Skeletal muscle satellite cell (primary cell): ENCODE data around the gene TTC39C. TPM values are rescaled to one million over a fixed set of nuclear protein-coding genes. Genes with fewer than 3 reads are reported as not detected.

ENCODE experiments used
- H3K27me3 ChIP-seq: 2 replicates; pipeline ENCODE4 v1.7.0; 2013; ENCODE audit warnings: low read length; ENCODE audit not compliant: control insufficient read depth, insufficient read depth
- H3K36me3 ChIP-seq: 2 replicates; pipeline ENCODE4 v1.7.0; 2013; ENCODE audit warnings: mild to moderate bottlenecking, control low read depth, low read length; ENCODE audit not compliant: insufficient read depth
- H3K4me1 ChIP-seq: 2 replicates; pipeline ENCODE4 v1.7.0; 2013; ENCODE audit warnings: low read length; ENCODE audit not compliant: control insufficient read depth, insufficient read depth
- H3K4me2 ChIP-seq: 2 replicates; pipeline ENCODE4 v1.7.0; 2013; ENCODE audit warnings: mild to moderate bottlenecking, low read length
- H3K4me3 ChIP-seq: 2 replicates; pipeline ENCODE4 v1.7.0; 2013; ENCODE audit warnings: low read length
- H3K9ac ChIP-seq: 2 replicates; pipeline ENCODE4 v1.7.0; 2013; ENCODE audit warnings: mild to moderate bottlenecking, low read depth, low read length, moderate library complexity
- H3K9me3 ChIP-seq: replicated peaks from 2 replicates; pipeline ENCODE4 v1.7.0; 2013; ENCODE audit warnings: mild to moderate bottlenecking, control low read depth, low read length
- total RNA-seq: library from RNA; depleted of rRNA; stranded (reverse); fragments of >200 nt; gene quantifications from 2 replicates; pipeline ENCODE4 v1.2.3, GENCODE V29; 2012; rRNA removed

The TTC39C gene
- 14.0 and 15.2 TPM in 2 replicates for total RNA-seq

GRCh38 chr18:24014062-24014985 lies at the start of gene TTC39C:
TSS of gene TTC39C (plus strand) at chr18:24014754. CDS start at chr18:24014872, 118 bp downstream.
- Histone ChIP-seq H3K4me3 (peak within 1 kb of the TSS; percentile 91), H3K9me3 (no peaks in the 10 kb centered on the region), H3K4me2 (peak within 1 kb of the TSS; percentile 84), H3K4me1 (peaks cover 17% of the 10 kb centered on the region), H3K27me3 (peaks cover 12% of the 10 kb centered on the region), H3K36me3 (no peaks in the 10 kb centered on the region), H3K9ac (peak within 1 kb of the TSS; percentile 88)

GRCh38 chr18:23966909-23967308 lies 47.6 kb upstream of the TTC39C start:
- no peaks in the 10 kb centered on the region for H3K36me3 ChIP-seq
- no peak overlapping the region for H3K9ac ChIP-seq
- H3K4me2 ChIP-seq = no peak overlapping the region
- no peaks in the 10 kb centered on the region for H3K9me3 ChIP-seq
- H3K27me3 ChIP-seq = peaks cover 21% of the 10 kb centered on the region
- H3K4me3 ChIP-seq = no peak overlapping the region
- H3K4me1 ChIP-seq = peaks cover 3% of the 10 kb centered on the region

- no peak overlapping the region for H3K4me3 ChIP-seq
- H3K9me3 ChIP-seq = no peaks in the 10 kb centered on the region
- no peaks in the 10 kb centered on the region for H3K36me3 ChIP-seq
- no peak overlapping the region for H3K9ac ChIP-seq
- H3K4me1 ChIP-seq = peaks cover 3% of the 10 kb centered on the region
- H3K4me2 ChIP-seq = no peak overlapping the region
- H3K27me3 ChIP-seq = peaks cover 26% of the 10 kb centered on the region
Observed at GRCh38 chr18:23967321-23968089, 47.0 kb upstream of the TTC39C start.

DNA sequence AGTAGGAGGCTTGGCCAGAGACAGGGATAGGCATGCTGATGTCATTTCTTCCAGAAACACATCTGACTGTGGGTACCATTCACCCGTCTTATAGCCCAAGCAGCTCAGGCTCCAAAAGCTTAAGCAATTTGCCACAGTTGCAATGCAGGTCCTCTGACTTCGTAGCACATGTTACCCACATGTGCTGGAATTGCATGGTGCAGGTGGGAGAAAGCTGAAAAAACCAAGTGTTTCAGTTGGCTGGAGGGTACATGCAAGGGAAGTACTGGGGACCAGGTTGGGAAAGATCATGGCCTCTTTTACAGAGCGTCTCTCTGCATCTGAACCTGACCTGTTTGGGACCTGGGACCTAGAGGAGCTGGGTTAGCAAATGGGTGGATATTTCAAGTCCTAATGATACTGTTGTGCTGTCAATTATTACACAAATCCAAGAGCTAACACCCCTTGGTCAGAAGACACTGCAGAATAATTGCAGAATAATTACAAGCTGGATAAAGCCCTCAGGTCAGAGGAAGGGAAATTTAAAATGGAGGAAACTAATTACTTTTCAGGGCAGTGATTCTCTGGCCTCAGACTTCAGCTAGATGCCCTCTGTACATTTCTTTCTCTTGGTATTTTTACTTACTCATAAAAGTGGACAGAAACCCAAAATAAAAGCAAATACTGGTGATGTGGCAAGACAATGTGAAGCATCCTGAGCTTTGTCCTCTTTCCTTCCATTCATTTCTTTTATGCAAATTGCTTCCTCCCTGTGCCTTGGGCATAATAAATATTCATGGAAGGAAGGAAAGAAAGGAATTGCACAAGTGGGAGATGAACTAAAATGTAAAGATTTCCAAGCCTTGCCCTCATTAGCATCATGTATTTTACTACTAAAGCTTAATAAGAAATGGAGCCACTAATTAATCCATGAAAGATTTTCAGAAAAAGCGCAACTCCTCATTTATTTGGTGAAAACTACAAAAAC lies 45.6 kb upstream of the TTC39C start:
- Histone ChIP-seq H3K4me3 (no peak overlapping the region), H3K4me2 (no peak overlapping the region), H3K4me1 (peaks cover 3% of the 10 kb centered on the region), H3K36me3 (no peaks in the 10 kb centered on the region), H3K9me3 (no peaks in the 10 kb centered on the region), H3K27me3 (peaks cover 28% of the 10 kb centered on the region), H3K9ac (no peak overlapping the region)

DNA sequence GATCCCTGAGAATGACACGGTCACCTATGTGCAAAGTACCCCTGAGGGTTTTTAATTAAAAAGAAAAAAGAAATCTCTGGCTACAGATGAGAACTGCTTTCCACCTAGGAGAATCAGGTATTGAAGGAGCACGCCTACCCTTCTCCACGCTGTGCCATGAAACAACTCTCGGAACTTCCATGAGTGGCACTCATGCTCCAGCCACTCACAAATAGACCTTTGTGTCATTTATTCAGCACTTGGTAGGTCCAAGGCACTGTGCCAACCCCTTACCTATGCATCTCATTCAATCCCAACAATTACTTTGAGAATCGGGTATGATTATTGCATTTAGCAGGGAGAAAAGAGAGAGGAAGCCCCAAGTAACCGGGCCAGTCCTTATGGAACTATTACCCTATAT lies 44.9 kb upstream of the TTC39C start:
- Histone ChIP-seq H3K9ac (no peak overlapping the region), H3K4me2 (no peak overlapping the region), H3K36me3 (no peaks in the 10 kb centered on the region), H3K4me1 (peaks cover 3% of the 10 kb centered on the region), H3K9me3 (no peaks in the 10 kb centered on the region), H3K27me3 (peaks cover 28% of the 10 kb centered on the region), H3K4me3 (no peak overlapping the region)

GRCh38 chr18:23970161-23971096 lies 44.1 kb upstream of the TTC39C start:
- Histone ChIP-seq H3K9me3 (no peaks in the 10 kb centered on the region), H3K4me2 (no peak overlapping the region), H3K4me3 (no peak overlapping the region), H3K9ac (no peak overlapping the region), H3K27me3 (peaks cover 28% of the 10 kb centered on the region), H3K36me3 (no peaks in the 10 kb centered on the region), H3K4me1 (peaks cover 3% of the 10 kb centered on the region)

- Histone ChIP-seq H3K9ac (no peak overlapping the region), H3K4me2 (no peak overlapping the region), H3K27me3 (peaks cover 28% of the 10 kb centered on the region), H3K4me1 (peaks cover 3% of the 10 kb centered on the region), H3K36me3 (no peaks in the 10 kb centered on the region), H3K9me3 (no peaks in the 10 kb centered on the region), H3K4me3 (no peak overlapping the region)
Observed at GRCh38 chr18:23971097-23971440, 43.5 kb upstream of the TTC39C start.

- Histone ChIP-seq H3K9ac (no peak overlapping the region), H3K27me3 (peaks cover 28% of the 10 kb centered on the region), H3K4me1 (peaks cover 3% of the 10 kb centered on the region), H3K4me2 (no peak overlapping the region), H3K4me3 (no peak overlapping the region), H3K9me3 (no peaks in the 10 kb centered on the region), H3K36me3 (no peaks in the 10 kb centered on the region)
Observed at GRCh38 chr18:23971666-23972230, 42.8 kb upstream of the TTC39C start.

GRCh38 chr18:23972453-23972852 lies 42.1 kb upstream of the TTC39C start:
- Histone ChIP-seq H3K27me3 (peaks cover 28% of the 10 kb centered on the region), H3K4me1 (no peaks in the 10 kb centered on the region), H3K36me3 (no peaks in the 10 kb centered on the region), H3K4me2 (no peak overlapping the region), H3K9me3 (no peaks in the 10 kb centered on the region), H3K9ac (no peak overlapping the region), H3K4me3 (no peak overlapping the region)

GRCh38 chr18:23977103-23977502 lies 37.5 kb upstream of the TTC39C start:
- Histone ChIP-seq H3K4me3 (no peak overlapping the region), H3K9ac (no peak overlapping the region), H3K36me3 (no peaks in the 10 kb centered on the region), H3K4me2 (no peak overlapping the region), H3K4me1 (peaks cover 9% of the 10 kb centered on the region), H3K27me3 (peaks cover 5% of the 10 kb centered on the region), H3K9me3 (no peaks in the 10 kb centered on the region)
